GM12872 (cell line): Measurements from ENCODE around the gene TM9SF4.

Experiments
- TF ChIP-seq, protein P1 (sequence below): IDR thresholded peaks from 3 replicates; pipeline ENCODE4 v1.5.1; 2011; ENCODE audit warnings: low read depth, mild to moderate bottlenecking, low read length, moderate library complexity; ENCODE audit not compliant: insufficient read depth

Gene TM9SF4

DNA sequence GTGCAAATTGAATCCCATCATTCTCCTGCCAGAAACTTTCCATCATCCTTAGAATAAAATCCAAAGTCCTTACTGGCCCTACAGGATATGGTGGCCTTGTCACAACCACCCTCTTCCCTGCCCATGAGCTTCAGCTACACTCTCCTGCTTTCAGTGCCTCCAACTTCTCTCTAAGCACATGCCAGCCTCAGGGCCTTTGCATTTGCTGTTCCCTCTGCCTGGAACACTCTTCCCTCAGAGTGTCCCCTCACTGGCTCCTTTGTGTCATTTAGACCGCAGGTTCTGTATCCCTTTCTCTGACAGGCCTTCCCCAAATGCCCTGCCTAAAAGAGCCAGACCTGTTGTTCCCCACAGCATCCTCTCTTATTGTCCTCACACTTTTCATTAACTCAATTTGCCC, 39.2 kb upstream of the TM9SF4 start:
- TF ChIP-seq, protein P1, sequence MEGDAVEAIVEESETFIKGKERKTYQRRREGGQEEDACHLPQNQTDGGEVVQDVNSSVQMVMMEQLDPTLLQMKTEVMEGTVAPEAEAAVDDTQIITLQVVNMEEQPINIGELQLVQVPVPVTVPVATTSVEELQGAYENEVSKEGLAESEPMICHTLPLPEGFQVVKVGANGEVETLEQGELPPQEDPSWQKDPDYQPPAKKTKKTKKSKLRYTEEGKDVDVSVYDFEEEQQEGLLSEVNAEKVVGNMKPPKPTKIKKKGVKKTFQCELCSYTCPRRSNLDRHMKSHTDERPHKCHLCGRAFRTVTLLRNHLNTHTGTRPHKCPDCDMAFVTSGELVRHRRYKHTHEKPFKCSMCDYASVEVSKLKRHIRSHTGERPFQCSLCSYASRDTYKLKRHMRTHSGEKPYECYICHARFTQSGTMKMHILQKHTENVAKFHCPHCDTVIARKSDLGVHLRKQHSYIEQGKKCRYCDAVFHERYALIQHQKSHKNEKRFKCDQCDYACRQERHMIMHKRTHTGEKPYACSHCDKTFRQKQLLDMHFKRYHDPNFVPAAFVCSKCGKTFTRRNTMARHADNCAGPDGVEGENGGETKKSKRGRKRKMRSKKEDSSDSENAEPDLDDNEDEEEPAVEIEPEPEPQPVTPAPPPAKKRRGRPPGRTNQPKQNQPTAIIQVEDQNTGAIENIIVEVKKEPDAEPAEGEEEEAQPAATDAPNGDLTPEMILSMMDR = no peak

DNA sequence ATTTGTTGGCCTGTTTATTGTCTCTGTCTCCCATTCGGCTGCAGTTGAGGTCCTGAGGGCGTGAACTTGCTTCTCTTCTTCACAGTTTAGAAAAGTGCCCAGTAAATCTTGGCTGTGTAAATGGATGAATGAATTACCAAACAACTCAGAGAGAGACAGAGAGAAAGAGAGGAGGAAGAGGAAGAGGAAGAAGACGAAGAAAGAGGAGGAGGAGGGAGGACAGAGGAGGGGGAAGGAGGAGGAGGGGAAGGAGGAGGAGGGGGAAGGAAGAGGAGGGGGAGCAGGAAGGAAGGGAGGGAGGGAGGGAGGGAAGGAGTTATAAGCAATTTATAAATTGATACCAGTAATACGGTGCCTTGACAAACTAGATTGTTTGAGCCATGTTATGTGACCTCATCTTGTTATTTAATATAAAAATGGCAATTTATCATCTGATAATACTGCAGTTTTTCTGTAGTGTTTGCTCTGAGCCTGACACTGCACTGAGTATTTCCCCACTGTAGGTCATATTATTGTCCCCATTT, 38.8 kb upstream of the TM9SF4 start:
- TF ChIP-seq, protein P1 = no peak

DNA sequence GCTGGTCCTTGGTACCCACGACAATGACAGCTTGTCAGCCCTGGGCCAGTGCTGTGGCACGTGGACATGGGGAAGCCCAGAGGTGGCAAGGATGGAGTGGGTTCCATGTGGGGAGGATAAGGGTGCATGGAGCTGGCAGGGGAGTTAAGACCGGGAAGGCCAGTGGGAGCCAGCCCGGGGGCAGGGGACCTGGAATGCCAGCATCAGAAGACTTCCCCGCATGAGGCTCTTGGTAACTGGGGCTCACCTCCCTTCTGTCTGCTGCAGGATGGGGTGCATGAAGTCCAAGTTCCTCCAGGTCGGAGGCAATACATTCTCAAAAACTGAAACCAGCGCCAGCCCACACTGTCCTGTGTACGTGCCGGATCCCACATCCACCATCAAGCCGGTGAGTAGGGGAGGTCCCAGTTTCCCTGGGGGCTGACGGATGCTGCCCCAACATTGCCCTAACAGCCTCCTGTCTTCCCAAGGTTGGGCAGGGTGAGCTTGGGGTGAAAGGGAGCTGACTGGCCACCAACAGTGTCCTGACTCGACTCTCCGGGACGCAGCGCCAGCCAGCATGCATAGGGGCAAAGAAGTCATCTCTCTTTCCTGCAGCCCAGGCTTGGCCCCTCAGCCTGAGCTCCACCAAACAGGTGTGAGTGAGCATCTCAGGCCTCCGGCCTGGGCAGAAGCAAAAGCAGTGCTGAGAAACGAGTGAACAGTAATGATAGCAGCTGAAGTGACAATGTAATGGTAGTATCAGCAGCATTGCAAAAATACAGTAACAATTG, 37.9 kb upstream of the TM9SF4 start:
- TF ChIP-seq, protein P1 = no peak

DNA sequence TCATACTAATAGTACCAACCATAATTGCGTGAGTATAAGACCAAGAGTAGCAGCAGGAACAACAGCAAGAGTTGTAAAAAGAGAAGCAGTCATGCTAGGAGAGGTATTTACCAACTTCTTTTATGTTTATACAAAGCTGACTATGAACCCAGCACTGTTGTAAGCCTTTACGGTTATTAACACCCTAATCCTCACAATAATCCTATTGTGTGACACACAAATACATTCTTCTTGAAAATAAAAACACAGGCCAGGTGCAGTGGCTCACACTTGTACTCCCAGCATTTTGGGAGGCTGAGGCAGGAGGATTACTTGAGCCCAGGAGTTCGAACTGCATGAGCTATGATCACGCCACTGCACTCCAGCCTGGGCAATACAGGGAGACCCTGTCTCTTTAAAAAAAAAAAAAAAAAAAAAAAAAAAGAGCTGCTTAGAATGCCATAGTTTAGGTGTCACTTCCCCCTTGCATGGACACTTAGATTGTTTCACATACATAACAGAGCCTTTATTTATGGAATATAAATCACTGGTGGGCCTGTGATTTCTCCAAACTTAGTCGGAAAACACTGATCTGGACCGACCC, 37.3 kb upstream of the TM9SF4 start:
- TF ChIP-seq, protein P1 = no peak

DNA sequence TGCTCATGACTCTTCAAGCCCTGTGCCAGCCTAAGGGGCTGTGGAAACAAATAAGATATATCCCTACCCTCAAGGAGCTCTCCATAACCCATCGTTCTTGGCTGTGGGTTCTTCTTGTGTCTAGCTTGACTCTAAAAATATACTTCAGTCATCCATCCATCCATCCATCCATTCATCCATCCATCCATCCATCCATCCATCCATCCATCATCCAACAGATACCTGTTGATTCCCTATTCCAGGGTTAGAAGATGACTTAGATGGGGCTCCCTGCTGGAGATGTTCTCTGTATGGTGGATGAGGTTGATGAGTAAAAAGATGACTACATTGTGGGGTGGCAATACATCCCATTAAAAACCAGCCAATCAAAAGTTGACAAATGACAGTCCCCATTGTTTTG, 34.0 kb upstream of the TM9SF4 start:
- TF ChIP-seq, protein P1 = no peak

DNA sequence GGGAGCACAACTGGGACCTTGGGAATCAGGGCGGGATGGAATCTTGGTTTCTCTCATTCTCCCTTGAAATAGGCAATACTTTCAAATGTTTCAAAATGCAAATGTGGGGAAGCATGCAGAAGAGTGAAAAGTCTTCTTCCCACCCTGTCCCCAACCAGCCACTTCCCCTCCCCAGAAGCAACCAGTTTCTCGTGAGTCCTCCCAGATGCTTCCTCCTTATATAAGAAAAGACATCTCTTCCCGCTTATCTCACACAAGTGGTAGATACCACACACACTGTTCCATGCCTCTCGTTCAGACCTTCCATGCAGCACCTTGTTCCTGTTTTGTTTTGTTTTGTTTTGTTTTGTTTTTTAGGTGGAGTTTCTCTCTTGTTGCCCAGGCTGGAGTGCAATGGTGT, 32.3 kb upstream of the TM9SF4 start:
- TF ChIP-seq, protein P1 = no peak

DNA sequence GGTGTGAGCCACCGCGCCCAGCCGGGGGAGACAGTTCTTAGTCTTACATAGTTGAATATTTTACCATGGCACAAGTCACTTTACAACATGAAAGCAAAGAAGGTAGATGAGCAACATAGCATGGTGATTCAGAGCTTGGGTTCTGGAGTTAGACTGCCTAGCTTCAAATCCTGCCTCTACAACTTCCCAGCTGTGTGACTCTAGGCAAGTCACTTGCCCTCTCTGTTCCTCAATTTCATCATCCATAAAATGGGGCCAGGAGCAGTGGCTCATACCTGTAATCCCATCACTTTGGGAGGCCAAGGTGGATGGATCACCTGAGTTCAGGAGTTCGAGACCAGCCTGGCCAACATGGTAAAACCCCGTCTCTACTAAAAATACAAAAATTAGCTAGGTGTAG, 31.2 kb upstream of the TM9SF4 start:
- TF ChIP-seq, protein P1 = no peak
